NOMO-1 treated with dmso at 0.1 percent for 144 hours (cell line): Measurements from ENCODE around the gene HLF.
"Not testable (repeated sequence)": the region's sequence is repeated elsewhere in the genome, so short reads cannot be mapped to it uniquely, and the experiment has no call there.

Experiments used
- DNase-seq: peaks from one replicate; lab custom pipeline; 2025; ENCODE audit not compliant: unreplicated experiment; lab: John Stamatoyannopoulos, UW

Gene HLF

DNA sequence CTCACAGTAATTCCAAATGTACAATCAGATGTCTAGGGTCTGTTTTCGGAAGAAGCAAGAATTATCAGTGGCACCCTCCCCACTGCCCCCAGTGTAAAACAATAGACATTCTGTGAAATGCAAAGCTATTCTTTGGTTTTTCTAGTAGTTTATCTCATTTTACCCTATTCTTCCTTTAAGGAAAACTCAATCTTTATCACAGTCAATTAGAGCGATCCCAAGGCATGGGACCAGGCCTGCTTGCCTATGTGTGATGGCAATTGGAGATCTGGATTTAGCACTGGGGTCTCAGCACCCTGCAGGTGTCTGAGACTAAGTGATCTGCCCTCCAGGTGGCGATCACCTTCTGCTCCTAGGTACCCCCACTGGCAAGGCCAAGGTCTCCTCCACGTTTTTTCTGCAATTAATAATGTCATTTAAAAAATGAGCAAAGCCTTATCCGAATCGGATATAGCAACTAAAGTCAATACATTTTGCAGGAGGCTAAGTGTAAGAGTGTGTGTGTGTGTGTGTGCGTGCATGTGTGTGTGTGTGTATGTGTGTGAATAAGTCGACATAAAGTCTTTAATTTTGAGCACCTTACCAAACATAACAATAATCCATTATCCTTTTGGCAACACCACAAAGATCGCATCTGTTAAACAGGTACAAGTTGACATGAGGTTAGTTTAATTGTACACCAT is 59.7 kb downstream of the HLF start:
- DNase-seq = no peak

DNA sequence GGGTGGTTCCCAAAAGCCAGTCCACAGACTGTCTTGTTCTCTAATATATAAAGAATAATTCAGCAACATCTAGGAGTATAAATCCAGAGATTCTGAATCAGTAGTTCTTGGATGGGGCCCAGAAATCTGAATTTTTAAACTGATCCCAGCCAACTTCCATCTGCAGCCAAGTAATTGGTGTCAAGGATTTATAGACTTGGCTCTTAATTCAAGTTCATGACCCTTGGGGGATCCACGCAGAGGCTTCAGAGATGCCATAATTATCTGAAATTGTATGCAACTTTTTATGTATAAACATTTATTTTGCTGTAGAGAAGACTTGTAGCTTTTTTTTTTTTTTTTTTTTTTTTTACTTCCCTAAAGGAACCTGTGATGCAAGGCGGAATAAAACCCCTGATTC is 60.6 kb downstream of the HLF start:
- no peak for DNase-seq

DNA sequence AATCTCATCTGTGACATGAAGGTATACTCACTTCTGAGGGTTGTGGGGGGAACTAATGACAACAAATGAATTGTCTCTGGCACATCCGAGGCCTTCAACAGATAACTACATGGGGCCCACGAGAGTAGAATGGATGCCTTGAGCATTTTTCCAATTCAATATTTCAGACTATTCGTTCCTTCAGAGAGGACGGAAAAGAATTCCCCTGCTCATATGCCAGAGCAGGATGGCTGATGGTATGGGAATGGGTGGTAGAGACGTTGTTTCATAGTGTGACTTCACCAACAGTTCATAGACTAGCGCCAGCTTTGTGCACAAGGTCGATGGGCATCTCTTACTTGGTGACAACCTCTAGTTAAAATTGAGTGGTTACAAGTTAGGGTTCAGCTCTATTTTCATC is 61.3 kb downstream of the HLF start:
- DNase-seq = no peak

DNA sequence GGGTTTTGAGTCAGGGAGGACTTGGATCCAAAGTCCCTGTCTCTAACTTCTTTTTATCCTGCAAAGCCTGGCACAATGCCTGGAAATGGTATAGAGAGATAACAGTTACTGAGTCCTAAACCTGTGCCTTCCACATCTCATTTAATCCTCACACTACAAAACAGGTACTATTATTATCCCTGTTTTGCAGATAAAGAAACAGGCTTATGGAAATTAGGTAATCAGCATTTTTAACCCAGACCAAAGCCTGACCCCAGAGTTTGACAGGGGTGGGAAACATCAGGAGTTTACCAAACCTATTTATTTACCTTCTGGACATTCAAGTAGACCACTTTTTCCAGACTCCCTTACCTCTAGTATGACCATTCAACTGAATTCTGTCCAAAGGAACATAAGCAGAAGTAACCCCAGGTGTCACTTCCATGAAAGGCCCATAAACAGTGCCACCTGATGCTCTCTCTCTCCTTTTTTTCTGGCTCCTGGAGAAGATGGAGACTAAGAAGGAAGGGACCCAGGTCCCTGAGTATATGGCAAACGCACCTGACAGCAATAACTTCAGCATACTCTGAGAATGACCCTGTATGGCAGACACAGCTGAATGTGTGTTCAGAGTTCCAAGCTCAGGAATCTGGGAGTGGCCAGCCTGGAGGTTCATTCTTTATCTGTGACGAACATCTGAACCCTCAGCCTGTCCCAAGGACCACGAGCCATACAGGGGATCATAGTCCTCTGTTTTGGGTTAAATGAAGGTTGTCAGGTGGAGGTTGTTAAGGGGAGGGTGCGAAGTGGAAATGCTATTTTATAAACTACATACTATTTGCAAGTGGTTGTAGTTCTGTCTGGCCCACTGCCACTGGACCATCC is 62.7 kb downstream of the HLF start:
- no peak for DNase-seq

DNA sequence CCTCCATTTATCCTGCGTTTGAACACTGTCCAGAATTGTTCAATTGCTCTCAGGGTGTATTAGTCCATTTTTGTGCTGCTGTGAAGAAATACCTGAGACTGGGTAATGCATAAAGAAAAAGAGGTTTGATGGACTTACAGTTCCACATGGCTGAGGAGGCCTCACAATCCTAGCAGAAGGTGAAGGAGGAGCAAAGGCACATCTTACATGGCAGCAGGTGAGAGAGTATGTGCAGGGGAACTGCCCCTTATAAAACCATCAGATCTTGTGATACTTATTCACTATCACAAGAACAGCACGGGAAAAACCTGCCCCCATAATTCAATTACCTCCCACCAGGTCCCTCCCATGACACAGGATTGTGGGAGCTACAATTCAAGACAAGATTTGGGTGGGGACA is 63.8 kb downstream of the HLF start:
- not testable (repeated sequence) for DNase-seq

DNA sequence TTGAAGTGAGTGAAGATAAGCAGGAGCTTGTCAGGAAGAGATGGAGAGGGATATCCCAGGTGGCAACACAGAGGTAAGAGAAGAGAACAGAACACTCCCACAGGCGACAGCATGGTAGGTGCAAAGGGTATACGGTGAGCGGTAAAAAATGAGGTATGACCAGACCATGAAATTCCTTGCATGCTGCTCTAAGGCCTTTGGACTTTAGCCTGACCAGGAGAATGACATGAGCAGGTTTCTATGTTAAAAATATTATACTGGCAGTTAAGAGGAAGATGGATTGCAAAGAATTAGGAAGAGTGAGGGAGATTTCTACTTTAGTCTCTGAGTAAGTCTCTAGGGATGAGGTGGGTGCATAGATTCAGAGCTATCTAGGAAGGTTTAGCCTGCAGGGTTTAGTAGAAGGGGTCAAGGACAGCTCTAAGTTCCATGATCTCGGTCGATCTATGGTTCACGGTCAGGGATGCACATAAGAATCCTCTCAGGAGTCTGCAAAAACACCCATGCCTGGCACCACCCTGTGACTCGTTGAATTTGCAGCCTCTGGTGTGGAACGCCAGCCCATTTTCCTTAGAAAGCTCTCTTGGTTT is 65.7 kb downstream of the HLF start:
- DNase-seq = no peak

DNA sequence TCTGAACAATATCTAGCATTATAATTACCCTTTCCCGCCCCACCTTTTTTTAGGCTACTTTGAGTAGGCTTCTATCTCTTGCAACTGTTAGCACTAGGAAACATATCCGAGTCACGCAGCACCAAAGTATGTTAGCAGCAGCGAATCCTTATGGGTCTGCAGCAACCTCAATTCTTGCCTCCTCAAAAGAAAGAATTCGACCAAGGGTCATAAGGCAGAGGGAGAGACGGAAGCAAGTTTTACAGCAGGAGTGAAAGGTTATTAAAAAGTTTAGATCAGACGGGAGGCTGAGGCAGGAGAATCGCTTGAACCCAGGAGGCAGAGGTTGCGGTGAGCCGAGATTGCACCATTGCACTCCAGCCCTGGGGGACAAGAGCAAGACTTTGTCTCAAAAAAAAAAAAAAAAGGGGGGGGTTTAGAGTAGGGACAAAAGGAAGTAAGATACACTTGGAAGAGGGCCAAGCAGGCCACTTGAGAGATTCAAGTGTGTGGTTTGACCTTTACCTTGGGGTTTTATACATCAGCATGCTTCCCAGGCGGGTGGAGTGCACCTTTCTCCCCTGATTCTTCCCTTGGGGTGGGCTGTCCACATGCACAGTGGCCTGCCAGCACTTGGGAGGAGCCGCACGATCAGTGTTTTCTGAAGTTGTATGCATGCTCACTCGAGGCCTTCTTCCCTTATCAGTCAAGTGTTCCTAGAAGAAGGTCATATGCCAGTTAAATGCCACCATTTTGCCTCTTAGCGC is 67.7 kb downstream of the HLF start:
- no peak for DNase-seq

DNA sequence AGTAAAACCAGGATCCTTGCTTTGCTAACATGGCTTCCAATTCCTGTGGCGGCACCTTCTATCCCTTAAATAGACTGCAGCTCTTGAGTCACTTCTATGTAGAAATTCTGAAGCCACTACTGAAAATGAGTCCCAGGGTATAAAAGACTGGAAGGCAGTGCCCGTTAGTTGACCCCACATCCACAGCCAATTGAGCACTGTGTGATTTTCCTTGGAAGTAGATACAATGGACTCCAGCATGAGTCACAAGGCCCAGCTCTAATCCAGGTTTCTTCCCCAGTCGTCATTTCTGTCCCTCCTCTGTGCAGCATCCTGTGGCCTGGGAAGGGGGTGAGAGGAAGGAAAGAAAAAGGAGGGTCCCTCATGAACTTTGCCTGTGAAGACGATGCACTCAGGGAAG is 69.5 kb downstream of the HLF start:
- no peak for DNase-seq

DNA sequence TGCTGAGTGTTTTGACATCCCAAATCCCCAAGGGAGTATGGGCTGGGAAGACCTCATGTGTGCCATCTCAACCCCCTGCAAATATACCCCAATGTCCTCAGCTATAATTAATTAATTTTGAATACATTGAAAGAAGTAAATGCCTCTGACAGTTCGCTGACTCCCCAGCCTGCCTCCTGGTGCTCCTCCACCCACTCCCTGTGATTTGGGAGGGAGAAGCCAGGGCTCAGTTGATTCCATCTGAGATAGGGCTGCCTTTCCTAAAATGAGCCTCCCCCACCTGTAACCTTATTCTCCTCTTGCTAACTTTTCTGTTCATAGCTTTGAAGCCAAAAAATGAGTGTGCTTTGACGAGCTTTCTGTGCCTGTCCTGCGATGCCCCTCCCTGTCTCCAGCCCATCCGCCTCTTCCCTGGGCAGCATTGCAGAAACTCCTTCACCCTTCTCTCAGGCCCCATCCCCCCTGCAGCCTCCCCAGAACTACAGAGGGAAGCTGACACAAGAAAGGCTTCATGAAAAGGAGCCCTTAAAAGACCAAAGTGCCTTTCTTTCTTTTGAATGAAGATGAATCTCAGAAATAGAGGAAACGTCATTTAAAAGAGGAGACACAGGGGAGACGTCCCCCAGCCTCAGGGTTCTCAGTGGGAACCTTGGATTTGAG is 70.3 kb downstream of the HLF start:
- DNase-seq = no peak

DNA sequence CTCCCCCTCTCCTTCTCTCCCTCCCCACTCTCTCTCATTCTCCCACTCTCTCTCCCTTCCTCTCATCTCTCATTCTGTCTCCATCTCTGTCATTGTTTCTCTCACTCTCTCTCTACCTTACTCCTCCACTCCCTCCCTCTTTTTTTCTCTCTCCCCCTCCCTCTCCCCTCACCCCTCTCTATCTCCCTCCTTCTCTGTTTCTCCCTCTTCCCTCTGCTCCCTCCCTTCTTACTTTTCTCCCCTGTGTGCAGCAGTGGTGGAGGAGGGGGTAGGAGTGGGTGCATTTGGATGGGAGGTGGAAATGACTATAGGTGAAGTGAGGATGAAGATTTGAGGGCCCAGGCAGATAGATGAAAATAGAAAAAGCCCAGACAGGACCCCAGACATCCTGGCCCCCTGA is 70.9 kb downstream of the HLF start:
- no peak for DNase-seq

DNA sequence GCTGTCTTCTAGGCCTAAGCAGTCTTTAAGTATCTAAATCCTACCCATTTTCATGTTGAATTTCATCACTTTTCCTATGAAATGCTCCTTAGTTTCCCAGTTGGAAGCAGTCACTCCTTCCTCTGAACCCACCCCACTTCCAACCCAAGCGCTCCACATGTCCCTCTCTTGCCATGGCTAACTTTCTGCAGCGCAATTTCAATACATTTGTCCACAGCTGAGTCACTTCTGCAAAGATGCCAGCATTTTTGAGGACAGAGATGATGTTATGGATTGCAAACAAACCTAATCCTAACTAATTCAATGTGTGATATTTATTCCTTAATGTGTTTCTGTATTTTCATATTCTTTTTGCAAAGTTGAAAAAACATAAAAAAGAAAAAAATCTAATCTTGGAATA is 71.7 kb downstream of the HLF start:
- DNase-seq = no peak

DNA sequence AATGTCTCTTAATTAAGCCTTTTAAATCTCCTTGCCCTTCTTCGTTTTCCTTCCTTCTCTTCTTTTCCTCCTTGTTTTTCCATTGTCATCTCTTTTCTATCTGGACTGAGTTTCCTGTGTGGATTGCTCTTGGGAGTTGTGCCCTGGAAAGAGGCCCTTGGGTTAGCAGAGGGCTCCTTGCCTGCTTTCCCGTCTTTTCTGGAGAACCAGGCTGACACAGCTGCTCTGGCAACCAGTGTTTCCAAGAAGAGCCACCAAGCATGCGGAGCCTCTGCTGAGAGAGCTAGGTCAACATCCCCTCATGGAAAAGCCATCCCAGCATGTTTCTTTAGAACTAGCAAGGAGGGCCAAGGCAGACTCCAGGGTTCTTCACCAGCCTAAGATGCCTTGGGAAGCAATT is 75.4 kb downstream of the HLF start:
- DNase-seq = no peak

DNA sequence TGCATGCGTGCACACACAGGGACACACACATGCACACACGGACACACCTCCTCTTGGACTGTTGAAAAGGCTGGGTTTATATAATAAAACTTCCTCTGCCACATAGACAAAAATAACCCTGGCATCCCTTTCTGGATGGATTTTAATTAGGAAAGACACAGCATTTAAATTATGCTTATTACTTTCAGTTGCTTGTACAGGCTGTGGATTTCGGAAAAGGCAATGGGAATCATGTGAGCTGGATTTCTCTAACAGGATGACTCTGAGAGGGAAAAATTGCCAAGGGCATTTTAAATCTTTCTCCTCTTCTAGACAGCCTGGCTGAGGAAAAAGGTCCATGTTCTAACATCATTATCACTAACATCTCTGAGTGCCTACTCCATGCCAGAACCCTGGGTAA is 75.9 kb downstream of the HLF start:
- no peak for DNase-seq

DNA sequence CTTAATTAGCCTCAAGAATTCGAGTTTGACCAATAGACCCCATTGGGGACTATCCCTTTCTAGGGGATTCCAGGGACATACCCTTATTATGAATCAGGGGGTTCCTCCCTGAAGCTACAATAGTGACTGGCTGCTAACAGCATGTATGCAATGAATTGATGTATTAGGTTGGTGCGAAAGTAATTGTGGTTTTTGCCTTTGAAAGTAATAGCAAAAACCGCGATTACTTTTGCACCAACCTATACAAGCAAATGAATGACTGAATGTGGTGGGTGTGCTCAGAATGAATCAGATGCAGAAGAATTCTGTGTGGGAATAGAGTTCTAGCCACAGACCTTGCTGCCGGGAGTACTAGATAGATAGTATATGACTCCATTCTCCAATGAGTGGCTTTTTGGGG is 76.7 kb downstream of the HLF start:
- no peak for DNase-seq

DNA sequence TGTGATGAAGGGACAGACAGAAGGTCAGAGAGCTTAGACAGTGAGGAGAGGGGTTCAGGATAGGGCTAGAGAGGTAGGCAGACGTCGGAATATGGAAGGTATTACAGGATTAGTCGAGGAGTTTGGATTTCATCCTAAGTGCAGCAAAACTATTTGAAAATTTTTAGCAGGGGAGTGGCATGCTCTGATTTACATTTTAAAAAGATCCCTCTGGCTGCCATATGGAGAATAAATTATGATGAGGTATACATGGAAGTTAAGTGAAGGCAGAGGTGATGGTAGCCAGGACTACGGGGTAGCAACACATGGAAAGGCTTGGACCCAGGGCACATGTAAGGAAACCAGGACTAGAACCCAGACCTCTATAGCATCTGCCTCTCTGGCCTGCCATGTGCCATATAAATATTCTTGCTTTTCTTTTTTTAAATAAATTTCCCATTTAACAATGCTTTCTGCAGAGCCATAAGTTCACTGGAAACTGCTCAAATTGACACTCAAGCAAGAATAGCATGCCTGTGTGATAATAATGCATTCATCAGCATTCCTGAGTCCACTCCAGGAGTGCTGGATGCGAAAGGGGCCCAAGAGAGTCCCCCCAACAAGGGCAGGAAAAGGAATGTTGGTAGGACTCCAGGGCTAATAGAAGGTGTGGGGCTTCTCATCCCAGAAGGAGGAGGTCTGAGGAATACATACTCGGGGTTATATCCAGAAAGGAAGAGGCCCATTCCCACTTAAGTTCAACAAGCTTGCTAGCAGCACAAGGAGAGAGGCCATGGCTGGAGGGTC is 78.2 kb downstream of the HLF start:
- no peak for DNase-seq

DNA sequence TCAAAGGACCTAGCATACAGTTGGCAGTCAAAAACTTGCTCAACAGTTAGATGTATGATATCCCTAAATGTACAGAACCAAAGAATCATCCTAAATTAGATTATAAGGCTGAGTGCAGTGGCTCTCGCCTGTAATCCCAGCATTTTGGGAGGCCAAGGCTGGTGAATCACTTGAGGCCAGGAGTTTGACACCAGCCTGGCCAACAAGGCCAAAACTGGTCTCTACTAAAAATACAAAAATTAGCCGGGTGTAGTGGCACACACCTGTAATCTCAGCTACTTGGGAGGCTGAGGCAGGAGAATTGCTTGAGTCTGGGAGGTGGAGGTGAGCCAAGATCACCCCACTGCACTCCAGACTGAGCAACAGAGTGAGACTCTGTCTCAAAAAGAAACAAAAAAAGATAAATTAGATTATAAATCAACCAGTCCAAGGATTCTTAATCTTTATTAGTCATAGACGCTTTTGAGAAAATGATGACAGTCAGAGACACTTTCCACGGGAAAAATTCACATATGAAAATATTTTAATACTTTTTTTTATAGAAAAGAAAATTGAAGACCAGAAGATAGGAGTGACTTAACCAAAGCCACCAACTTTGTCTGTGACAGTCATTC is 79.2 kb downstream of the HLF start:
- DNase-seq = no peak

DNA sequence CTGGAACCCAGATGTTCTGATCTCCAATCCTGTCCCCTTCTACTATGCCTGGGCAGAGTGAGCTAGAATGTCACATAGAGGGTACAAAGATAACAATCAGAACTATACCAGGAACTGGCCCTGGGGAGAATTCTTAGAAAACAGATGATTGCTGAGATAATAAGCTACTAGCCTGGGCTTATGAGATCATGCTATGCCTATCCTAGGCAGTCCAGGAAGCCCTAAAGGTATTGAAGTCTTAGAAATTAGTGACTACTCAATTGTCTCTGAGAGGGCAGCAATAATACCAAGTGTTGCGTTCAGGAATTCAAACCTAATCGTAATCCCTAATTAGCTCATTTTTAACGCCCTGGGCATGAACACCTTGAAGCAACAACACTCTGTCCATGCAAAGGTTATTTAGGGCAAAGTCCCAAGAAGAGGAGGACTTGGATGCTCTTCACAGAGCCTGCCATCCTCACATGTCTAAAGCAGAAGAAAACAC is 79.8 kb downstream of the HLF start:
- no peak for DNase-seq

DNA sequence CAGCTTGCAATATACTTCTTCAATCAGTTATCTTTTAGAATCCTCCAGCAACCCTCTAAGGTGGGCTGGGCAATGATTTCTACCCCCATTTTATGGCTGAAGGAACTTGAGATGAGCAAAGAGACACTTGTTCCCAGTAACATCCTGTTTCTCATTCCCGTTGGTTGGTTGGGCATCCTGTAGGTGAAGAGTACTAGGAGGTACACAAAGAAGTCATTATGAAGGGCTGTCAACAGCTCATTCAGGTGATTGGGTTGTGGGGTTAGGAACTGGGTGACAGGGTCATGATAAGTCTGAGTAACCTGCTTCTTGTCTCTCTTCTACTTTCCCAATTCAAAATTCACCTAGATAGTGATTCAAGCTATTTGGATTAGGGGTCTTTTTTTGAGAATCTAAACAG is 80.4 kb downstream of the HLF start:
- DNase-seq = no peak

DNA sequence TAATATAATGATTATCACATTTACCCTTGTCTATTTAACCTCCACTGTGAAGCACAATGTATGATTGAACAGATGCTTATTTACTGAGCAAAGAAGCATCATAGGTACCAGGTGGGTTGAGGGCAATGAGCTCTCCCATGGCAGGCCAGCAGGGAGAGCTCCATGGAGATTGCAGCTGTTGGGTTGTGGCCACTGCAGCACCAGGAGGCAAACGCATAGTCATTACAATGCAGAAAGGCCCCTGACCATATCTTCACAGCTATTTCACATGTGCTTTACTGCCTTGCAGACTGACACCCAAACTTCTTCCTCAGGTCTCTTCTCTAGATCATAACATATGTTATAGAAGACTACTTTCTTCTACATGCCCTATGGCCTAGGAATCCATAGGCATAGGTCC is 81.9 kb downstream of the HLF start:
- DNase-seq = no peak

DNA sequence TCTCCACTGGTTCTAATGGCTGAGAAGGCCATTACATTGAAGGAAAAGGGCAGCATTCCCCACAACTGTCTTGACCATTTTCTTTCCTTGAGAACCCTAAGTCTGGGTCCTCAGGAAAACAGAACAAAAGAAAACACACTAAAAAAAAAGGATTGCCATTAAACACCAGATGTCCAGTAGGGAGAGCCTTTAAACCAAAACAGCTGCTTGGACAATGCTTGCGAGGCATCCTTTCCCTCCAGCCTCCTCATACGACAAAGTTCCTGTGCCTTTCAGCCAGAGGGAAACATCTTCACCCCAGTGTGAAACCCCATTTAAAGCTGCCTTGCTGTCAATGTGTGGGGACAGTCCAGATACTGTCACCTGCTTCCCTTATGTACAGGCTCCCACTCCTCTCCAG is 82.6 kb downstream of the HLF start:
- DNase-seq = no peak
